ENCODE data around the gene SLC22A5. TPM values are rescaled to one million over a fixed set of nuclear protein-coding genes. Genes with fewer than 3 reads are reported as not detected.
A peak's percentile ranks its signal among the peaks of the same experiment; 100 is the strongest.

SLC22A5 gene
- total RNA-seq, 2 donors from 2014 or later, result 26.2 to 37.5 TPM

- intact Hi-C loops (cut with DNase I), result loop anchor here (5.0 kb wide), 1 partner anchor 140 kb away; no protein-coding TSS in a partner anchor
- no peak overlapping the region for H3K4me3 ChIP-seq
- TF ChIP-seq POLR2AphosphoS5 (IDR thresholded peaks at IDR 0.05) (no peak), POLR2A (IDR thresholded peaks at IDR 0.05) (no peak), CTCF (IDR thresholded peaks at IDR 0.05) (no peak)
- no peak for DNase-seq (ENCODE audit: low spot score)
- H3K4me1 ChIP-seq (replicated peaks), result peaks cover 23% of the 10 kb centered on the region
- H3K9me3 ChIP-seq, result no peaks in the 10 kb centered on the region
- peak overlapping the region; percentile 54 to 72 for H3K27ac ChIP-seq
- no peaks in the 10 kb centered on the region for H3K36me3 ChIP-seq
- 79% methylated on average over 6 of the region's 7 CpGs for WGBS
- H3K27me3 ChIP-seq (replicated peaks; ENCODE audit: insufficient read depth), result no peaks in the 10 kb centered on the region
These were observed 8.2 kb downstream of the SLC22A5 start for GRCh38 chr5:132377738-132378137.

GRCh38 chr5:132378580-132378979 lies 9.1 kb downstream of the SLC22A5 start:
- WGBS, result 43% methylated on average over 3 of the region's 3 CpGs
- Histone ChIP-seq H3K4me3 (no peak overlapping the region), H3K27me3 (replicated peaks; ENCODE audit: insufficient read depth) (no peaks in the 10 kb centered on the region), H3K27ac (peak overlapping the region; percentile 38 to 72), H3K4me1 (replicated peaks) (peaks cover 23% of the 10 kb centered on the region), H3K36me3 (no peaks in the 10 kb centered on the region), H3K9me3 (no peaks in the 10 kb centered on the region)
- intact Hi-C loops (cut with DNase I), result loop anchor here (5.0 kb wide), 1 partner anchor 141 kb away; no protein-coding TSS in a partner anchor
- no peak for DNase-seq (ENCODE audit: low spot score)
- TF ChIP-seq CTCF (IDR thresholded peaks at IDR 0.05), result no peak
- TF ChIP-seq POLR2A (IDR thresholded peaks at IDR 0.05), result peak; percentile 17
- TF ChIP-seq POLR2AphosphoS5 (IDR thresholded peaks at IDR 0.05), result peak; percentile 45

GRCh38 chr5:132380047-132380446 lies 10.5 kb downstream of the SLC22A5 start:
- Histone ChIP-seq H3K4me1 (replicated peaks) (peaks cover 23% of the 10 kb centered on the region), H3K9me3 (no peaks in the 10 kb centered on the region), H3K27ac (no peak overlapping the region), H3K4me3 (no peak overlapping the region), H3K36me3 (no peaks in the 10 kb centered on the region), H3K27me3 (replicated peaks; ENCODE audit: insufficient read depth) (no peaks in the 10 kb centered on the region)
- no peak for DNase-seq (ENCODE audit: low spot score)
- TF ChIP-seq CTCF (IDR thresholded peaks at IDR 0.05), result no peak
- TF ChIP-seq POLR2A (IDR thresholded peaks at IDR 0.05), result no peak
- TF ChIP-seq POLR2AphosphoS5 (IDR thresholded peaks at IDR 0.05), result no peak
- WGBS, result 96% methylated on average over 6 of the region's 6 CpGs
- intact Hi-C loops (cut with DNase I), result loop anchor here (5.0 kb wide), 1 partner anchor 442 kb away; no protein-coding TSS in a partner anchor

- TF ChIP-seq POLR2A (IDR thresholded peaks at IDR 0.05) (no peak), CTCF (IDR thresholded peaks at IDR 0.05) (no peak), POLR2AphosphoS5 (IDR thresholded peaks at IDR 0.05) (no peak)
- 81% methylated on average over 2 of the region's 2 CpGs for WGBS
- DNase-seq (ENCODE audit: low spot score), result no peak
- H3K9me3 ChIP-seq, result no peaks in the 10 kb centered on the region
- no peak overlapping the region for H3K4me3 ChIP-seq
- peaks cover 29% of the 10 kb centered on the region for H3K4me1 ChIP-seq (replicated peaks)
- H3K36me3 ChIP-seq, result no peaks in the 10 kb centered on the region
- peak overlapping the region; percentile 28 to 50 for H3K27ac ChIP-seq
- H3K27me3 ChIP-seq (replicated peaks; ENCODE audit: insufficient read depth), result no peaks in the 10 kb centered on the region
- intact Hi-C loops (cut with DNase I), result loop anchor here (5.0 kb wide), 1 partner anchor 442 kb away; no protein-coding TSS in a partner anchor
These were observed 11.2 kb downstream of the SLC22A5 start for GRCh38 chr5:132380741-132381140.

- Histone ChIP-seq H3K9me3 (no peaks in the 10 kb centered on the region), H3K4me1 (replicated peaks) (peaks cover 29% of the 10 kb centered on the region), H3K36me3 (no peaks in the 10 kb centered on the region), H3K4me3 (no peak overlapping the region), H3K27ac (peak overlapping the region in 1 of 2 donors; percentile 50), H3K27me3 (replicated peaks; ENCODE audit: insufficient read depth) (no peaks in the 10 kb centered on the region)
- TF ChIP-seq POLR2AphosphoS5 (IDR thresholded peaks at IDR 0.05) (peak; percentile 27), CTCF (IDR thresholded peaks at IDR 0.05) (no peak), POLR2A (IDR thresholded peaks at IDR 0.05) (no peak)
- 52% methylated on average over 1 of the region's 1 CpG for WGBS
- intact Hi-C loops (cut with DNase I), result loop anchor here (5.0 kb wide), 1 partner anchor 441 kb away; no protein-coding TSS in a partner anchor
- DNase-seq (ENCODE audit: low spot score), result peak; percentile 19
These were observed 12.1 kb downstream of the SLC22A5 start for GRCh38 chr5:132381614-132382013.

Measured in prostate gland (tissue), 2 donors.